PC-3 (cell line): ENCODE data around the gene SPATA2.

Experiments
- CTCF ChIP-seq: fragments of 300-600 bp; sonication (generic); conservative IDR thresholded peaks from 2 replicates; pipeline ENCODE4 v1.5.1; 2017; ENCODE audit warnings: antibody characterized with exemption, low read depth, mild to moderate bottlenecking, low read length
- EZH2 ChIP-seq: fragments of 300-600 bp; sonication (generic); IDR thresholded peaks from one replicate; pipeline ENCODE4 v1.6.1; 2017; ENCODE audit warnings: antibody characterized with exemption, mild to moderate bottlenecking, low read length; ENCODE audit not compliant: unreplicated experiment
- EZH2phosphoT487 ChIP-seq: fragments of 300-600 bp; sonication (generic); IDR thresholded peaks from 2 replicates; pipeline ENCODE4 v1.6.1; 2018; ENCODE audit warnings: mild to moderate bottlenecking, antibody characterized with exemption, low read length, borderline replicate concordance

GRCh38 chr20:49929142-49929494 is 13.8 kb upstream of the SPATA2 start:
- TF ChIP-seq EZH2: no peak
- no peak for TF ChIP-seq CTCF
- no peak for TF ChIP-seq EZH2phosphoT487
